NCI-H2081 (cell line): ENCODE data around the gene ZNRF2.

Experiments used
- DNase-seq, 2 experiments: peaks; one replicate each; lab custom pipeline; 2025; lab: John Stamatoyannopoulos, UW

Gene ZNRF2

DNA sequence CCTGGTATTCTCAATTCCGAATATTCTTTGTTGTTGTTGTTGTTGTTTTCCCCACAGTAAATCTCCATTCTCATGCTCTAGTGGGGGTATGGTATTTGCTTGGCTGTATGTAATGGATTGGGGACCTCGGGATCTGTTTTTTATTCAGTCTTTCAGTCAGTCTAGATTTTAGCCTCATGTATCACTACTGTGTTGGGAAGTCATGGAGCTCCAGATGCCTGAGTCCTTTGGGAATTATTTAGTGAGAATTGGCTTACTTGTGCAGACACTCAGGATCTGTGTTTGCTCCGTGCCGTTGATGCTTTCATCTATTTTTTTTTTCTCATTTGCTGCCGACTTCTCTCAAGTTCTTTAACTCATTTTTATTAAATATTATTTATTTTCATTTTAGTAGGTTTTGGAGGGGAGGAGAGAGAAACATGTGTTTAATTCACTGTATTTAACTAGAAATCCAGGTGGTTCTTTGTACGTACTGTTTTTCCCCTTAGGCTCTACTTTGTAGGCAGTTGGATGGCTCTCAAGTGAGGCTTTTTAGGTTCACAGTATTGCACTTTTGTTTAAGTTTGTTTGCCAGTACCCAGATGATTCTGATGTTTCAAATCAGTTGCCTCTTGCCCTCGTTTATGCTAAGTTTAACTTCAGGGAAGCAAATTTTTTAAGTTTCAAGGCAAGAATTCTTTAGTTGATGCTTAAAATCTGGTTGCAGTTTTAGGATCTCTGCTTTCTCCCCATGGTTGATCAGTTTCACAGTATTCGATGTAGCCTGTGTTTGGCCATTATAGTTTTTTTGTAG is 36.9 kb downstream of the ZNRF2 start:
- DNase-seq, result peak; percentile 15 to 27

DNA sequence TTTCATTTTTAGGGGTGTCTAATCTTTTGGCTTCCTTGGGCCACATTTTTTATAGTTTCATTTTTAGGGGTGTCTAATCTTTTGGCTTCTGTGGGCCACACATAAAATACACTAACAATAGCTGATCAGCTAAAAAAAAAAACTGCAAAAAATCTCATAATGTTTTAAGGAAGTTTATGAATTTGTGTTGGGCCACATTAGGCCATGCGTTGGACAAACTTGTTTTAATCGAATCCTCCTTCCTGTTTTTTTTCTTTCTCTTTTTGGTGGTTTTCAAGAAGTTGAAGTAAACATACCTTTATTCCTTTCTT is 37.4 kb downstream of the ZNRF2 start:
- no peak for DNase-seq

DNA sequence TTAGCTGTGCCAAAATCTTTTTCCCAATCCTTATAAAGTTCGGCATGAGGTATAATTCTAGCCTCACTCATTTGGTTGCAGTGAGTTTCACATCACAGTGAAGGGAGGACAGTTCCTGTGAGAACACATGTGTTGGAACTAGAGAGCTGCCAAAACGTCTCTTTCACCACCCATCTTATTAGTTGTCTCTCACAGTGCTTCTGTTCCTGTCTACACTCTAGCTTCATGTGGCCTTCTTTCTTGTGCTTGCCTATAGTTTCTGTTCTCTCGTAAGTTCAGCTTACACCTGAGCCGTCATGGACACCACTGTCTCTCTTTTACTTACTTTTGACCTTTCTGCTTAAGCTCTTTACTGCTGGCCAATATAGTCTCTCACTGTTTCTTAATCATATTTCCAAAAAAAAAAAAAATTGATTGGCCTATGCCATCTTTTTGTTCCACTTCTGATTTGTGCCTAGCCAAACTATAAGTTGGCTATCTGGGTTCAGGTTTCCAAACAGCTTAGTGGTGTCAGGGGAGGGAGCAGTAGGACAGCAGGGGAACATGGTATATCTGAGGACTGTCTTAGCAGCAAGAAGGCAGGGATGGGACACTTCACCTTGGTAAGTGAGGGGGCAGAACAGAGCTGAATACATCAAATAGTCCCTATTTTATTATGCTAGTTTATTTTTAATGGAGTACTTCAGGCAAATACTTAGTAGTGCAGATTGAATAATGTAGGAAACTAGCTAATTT is 38.0 kb downstream of the ZNRF2 start:
- DNase-seq, result peak; percentile 13 to 55

GRCh38 chr7:30323006-30323355 is 38.6 kb downstream of the ZNRF2 start:
- DNase-seq, result no peak

GRCh38 chr7:30327813-30328212 is 43.4 kb downstream of the ZNRF2 start:
- no peak for DNase-seq

GRCh38 chr7:30328381-30328780 is 44.0 kb downstream of the ZNRF2 start:
- no peak for DNase-seq

GRCh38 chr7:30329716-30330115 is 45.3 kb downstream of the ZNRF2 start:
- DNase-seq, result no peak

DNA sequence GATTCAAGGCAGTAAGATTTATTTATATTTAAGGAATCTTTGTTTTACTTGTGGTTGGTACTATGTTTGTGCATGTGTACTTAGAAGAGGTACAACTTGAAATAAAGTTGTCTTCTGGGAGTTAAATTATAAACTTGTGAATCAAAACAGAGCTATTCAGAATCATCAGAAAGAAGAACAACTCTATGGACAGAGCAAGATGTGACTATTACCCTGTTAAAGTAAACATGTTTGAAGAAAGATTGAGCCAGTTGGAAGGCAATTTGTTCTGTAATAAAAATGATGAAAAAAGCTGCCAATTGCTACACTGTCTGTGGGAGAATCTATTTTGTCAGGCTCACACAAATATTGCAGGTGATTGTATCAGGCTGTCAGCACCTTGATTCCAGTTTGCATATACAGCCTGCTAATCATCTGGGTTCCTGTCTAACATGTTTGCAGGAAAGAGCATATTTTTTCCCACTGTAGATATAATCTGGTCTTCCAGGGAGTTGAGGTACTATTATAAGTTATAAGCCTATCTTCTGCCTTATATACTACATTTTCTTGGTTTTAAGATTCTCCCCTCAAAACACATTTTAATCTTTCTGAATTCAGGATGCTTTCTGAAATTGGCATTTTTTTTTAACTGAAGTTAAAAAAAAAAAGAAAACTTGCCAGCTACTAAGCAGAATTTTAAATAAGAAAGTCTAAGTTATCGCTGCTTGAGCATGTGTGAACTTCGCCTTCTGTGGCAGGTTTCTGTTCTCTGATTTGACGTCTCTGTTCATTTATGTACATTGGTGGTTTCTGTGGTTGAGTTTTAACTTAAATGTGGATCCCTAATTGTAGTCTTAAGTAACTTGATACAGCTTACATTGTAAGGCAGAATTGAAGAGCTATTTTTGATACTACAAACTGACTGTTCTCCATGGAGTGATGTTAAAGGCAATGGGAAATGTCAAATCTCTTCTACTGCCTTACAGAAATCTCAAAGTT is 46.0 kb downstream of the ZNRF2 start:
- DNase-seq, result peak in 1 of 2 experiments; percentile 17

- peak in 1 of 2 experiments; percentile 33 for DNase-seq
Observed at GRCh38 chr7:30331338-30331737, 46.9 kb downstream of the ZNRF2 start.

DNA sequence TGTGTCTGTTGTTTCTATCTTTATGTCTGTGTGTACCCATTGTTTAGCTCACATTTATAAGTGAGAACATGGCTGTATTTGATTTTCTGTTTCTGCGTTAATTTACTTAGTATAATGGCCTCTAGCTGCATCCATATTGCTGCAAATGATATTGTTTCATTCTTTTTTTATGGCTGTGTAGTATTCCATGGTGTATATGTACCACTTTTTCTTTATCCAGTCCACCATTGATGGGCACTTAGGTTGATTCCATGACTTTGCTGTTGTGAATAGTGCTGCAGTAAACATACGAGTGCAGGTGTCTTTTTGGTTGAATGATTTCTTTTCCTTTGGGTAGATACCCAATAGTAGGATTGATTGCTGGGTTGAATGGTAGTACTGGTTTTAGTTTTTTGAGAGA is 48.2 kb downstream of the ZNRF2 start:
- no peak for DNase-seq

GRCh38 chr7:30335763-30336487 is 51.5 kb downstream of the ZNRF2 start:
- DNase-seq, result no peak

DNA sequence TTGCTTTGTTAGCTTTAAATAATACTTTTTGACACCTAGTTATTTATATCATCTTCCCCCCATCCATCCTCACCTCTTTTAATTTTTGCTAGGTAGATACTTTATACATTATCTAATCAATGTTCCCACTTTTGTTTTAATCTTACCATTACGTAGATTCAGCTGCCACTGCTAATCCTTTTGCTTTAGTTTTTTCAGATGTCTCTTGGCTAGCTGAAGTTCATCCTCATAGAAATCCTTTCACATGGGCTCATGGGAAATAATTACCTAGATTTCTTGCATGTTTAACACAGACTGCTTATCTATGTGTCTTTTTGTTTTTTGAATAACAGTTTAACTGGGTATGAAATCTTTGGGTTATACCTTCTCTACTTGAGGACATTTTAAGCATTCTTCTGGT is 60.1 kb downstream of the ZNRF2 start:
- no peak for DNase-seq

GRCh38 chr7:30347226-30348082 is 63.1 kb downstream of the ZNRF2 start:
- DNase-seq, result no peak

DNA sequence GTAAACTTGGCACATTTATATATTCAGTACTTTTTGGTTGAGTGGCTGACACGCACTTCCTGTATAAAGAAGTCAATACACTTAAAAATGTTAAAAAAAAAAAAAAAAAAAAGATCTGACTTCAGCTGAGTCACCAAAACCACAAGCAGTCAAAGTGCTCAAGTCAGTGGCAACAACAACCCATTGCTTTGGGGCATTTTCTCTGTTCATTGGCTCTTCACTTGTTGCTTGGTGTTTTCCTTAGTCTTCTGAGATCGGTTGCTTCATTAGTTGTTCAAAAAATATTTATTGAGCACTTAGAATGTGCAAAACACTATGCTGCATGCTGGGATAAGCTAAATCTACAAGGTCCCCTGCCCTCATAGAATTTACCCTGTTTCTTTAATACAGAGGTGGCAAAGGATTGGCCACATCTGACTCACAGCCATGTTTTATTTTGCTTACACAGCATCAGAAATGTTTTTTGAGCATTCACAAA is 63.7 kb downstream of the ZNRF2 start:
- no peak for DNase-seq

- no peak for DNase-seq
Observed at GRCh38 chr7:30349170-30349569, 64.8 kb downstream of the ZNRF2 start.

DNA sequence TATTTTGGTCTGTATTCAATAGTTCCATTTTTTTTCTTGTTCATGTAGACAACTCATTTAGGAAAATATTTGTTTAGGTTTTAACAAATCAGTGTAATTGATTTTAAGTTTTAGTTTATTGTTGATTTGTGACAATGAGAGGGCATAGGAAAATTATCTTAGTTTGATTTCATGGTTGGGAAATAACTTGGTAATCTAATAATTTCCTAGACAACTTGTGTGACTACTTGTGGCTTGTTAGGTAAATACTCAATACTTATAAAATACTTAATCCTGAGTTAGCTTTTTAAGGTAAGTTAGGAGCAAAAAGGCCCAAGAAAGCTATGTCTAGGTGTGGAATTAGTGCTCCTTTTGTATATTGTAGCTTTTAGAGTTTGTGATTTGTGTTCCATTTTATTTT is 65.4 kb downstream of the ZNRF2 start:
- DNase-seq, result no peak

GRCh38 chr7:30351286-30351685 is 66.9 kb downstream of the ZNRF2 start:
- no peak for DNase-seq

- no peak for DNase-seq
Observed at GRCh38 chr7:30351724-30352123, 67.3 kb downstream of the ZNRF2 start.

DNA sequence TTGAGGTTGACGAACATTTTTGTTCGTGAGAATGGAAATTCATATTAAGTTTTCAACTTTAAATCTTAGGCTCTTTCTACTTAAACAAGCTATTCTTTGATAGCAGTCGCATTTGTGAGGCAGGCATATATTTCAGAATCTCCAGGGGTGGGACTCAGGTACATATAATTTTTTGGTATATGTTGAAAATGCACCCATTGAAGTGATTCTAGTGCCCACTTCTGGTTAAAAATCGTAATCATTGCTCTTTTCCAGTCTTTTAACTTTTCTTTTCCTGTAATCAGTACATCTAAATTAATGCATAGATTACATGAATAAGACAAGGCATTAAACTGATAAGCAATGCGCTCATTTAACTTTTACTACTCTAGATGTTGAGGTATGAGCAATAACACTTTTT is 67.8 kb downstream of the ZNRF2 start:
- no peak for DNase-seq

DNA sequence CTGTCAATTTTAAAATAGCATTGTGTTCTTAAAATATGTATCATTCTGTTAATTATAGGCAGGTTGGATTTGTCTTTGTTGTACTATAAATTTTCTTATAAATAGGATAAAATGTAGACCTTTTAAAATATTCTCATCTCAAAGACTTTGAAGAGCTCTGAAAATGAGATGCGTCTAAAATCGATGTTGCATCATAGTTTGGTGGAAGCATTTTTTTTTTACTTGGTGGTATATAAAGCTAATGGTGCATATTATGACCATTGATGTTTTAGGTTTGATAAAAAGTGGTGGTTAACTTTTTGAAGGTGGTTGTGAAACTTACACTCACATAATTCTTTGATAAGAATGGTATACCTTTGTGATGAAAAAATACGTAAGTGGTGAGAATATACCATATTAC is 69.1 kb downstream of the ZNRF2 start:
- DNase-seq, result no peak
